Activated naive CD4-positive, alpha-beta T cell treated with anti-CD3 and anti-CD28 coated beads, Interleukin-2, amount 10 ng/mL, durations not matched to agents 5 hours and 36 hours (primary cell): ENCODE measurements around the gene ERRFI1. TPM values are rescaled to one million over a fixed set of nuclear protein-coding genes. Genes with fewer than 3 reads are reported as not detected.

Experiments
- total RNA-seq, 2 experiments: library from RNA; stranded (reverse); gene quantifications; one replicate each; pipeline ENCODE4 v1.2.3, GENCODE V29; 2021

Gene ERRFI1, protein sequence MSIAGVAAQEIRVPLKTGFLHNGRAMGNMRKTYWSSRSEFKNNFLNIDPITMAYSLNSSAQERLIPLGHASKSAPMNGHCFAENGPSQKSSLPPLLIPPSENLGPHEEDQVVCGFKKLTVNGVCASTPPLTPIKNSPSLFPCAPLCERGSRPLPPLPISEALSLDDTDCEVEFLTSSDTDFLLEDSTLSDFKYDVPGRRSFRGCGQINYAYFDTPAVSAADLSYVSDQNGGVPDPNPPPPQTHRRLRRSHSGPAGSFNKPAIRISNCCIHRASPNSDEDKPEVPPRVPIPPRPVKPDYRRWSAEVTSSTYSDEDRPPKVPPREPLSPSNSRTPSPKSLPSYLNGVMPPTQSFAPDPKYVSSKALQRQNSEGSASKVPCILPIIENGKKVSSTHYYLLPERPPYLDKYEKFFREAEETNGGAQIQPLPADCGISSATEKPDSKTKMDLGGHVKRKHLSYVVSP
- total RNA-seq: 1 to 10 TPM in 1 of 2 experiments, under 1 TPM in 1; 0.79 to 1.1 TPM

GRCh38 chr1:8026153-8026975 is at the start of gene ERRFI1:
Gene ERRFI1 (minus strand): TSS chr1:8026309. CDS start chr1:8015619, 10,690 bp downstream.

Other genes with a start within 250 kb of the ERRFI1 start
- 1 to 10 TPM; 1.5 TPM for gene PER3, start 242.0 kb downstream of the ERRFI1 start, total RNA-seq
- not detected for gene UTS2, start 173.2 kb downstream of the ERRFI1 start, total RNA-seq
- gene TNFRSF9, start 85.5 kb downstream of the ERRFI1 start, total RNA-seq: under 1 TPM; 0.45 to 0.75 TPM
- 100 to 1,000 TPM; 218 to 222 TPM for gene PARK7, start 64.6 kb downstream of the ERRFI1 start, total RNA-seq